Stomach smooth muscle (tissue), 2 donors: ENCODE measurements around the gene RBM15.
A peak's percentile ranks its signal among the peaks of the same experiment; 100 is the strongest.

Source experiments
- H3K27ac ChIP-seq: one replicate; pipeline ENCODE4 v1.7.0; 2013; ENCODE audit warnings: mild to moderate bottlenecking, low read length, inconsistent platforms
- H3K27me3 ChIP-seq, 2 donors: one replicate each; pipeline ENCODE4 v1.7.0; 2013; ENCODE audit warnings: low read length in 2 of 2; ENCODE audit not compliant: insufficient read depth in 2 of 2, control insufficient read depth in 1 of 2
- H3K36me3 ChIP-seq, 2 donors: one replicate each; pipeline ENCODE4 v1.7.0; 2013; ENCODE audit warnings: low read length in 2 of 2; ENCODE audit not compliant: control insufficient read depth in 2 of 2, insufficient read depth in 2 of 2
- H3K4me1 ChIP-seq: one replicate; pipeline ENCODE4 v1.7.0; 2013; ENCODE audit warnings: low read length; ENCODE audit not compliant: control insufficient read depth, insufficient read depth
- H3K4me3 ChIP-seq, 2 donors: one replicate each; pipeline ENCODE4 v1.7.0; 2013; ENCODE audit warnings: low read length in 2 of 2
- H3K9ac ChIP-seq, 2 donors: one replicate each; pipeline ENCODE4 v1.7.0; 2013; ENCODE audit warnings: low read length in 2 of 2, mild to moderate bottlenecking in 1 of 2
- H3K9me3 ChIP-seq, 2 donors: one replicate each; pipeline ENCODE4 v1.7.0; 2013; ENCODE audit warnings: low read length in 2 of 2; ENCODE audit not compliant: control insufficient read depth in 2 of 2
- donor health status: healthy.
- donor health status: Pancreatic carcinoma.

The RBM15 gene

DNA sequence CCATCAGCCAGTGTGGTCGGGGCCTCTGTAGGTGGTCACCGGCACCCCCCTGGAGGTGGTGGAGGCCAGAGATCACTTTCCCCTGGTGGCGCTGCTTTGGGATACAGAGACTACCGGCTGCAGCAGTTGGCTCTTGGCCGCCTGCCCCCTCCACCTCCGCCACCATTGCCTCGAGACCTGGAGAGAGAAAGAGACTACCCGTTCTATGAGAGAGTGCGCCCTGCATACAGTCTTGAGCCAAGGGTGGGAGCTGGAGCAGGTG, 961 bp downstream of the RBM15 start:
- Histone ChIP-seq H3K9ac (peak overlapping the region; percentile 86 to 87), H3K4me3 (peak overlapping the region; percentile 93 to 98), H3K27me3 (no peaks in the 10 kb centered on the region), H3K27ac (peak overlapping the region; percentile 96), H3K9me3 (no peaks in the 10 kb centered on the region), H3K36me3 (peaks cover 12 to 27% of the 10 kb centered on the region in 2 donors), H3K4me1 (peaks cover 36% of the 10 kb centered on the region)

- Histone ChIP-seq H3K36me3 (peaks cover 12 to 27% of the 10 kb centered on the region in 2 donors), H3K27me3 (no peaks in the 10 kb centered on the region), H3K27ac (no peak overlapping the region), H3K4me1 (peaks cover 36% of the 10 kb centered on the region), H3K9ac (peak overlapping the region in 1 of 2 donors; percentile 14), H3K9me3 (no peaks in the 10 kb centered on the region), H3K4me3 (peak overlapping the region; percentile 47 to 93)
Measured at GRCh38 chr1:110341146-110341871, 2.1 kb downstream of the RBM15 start.

DNA sequence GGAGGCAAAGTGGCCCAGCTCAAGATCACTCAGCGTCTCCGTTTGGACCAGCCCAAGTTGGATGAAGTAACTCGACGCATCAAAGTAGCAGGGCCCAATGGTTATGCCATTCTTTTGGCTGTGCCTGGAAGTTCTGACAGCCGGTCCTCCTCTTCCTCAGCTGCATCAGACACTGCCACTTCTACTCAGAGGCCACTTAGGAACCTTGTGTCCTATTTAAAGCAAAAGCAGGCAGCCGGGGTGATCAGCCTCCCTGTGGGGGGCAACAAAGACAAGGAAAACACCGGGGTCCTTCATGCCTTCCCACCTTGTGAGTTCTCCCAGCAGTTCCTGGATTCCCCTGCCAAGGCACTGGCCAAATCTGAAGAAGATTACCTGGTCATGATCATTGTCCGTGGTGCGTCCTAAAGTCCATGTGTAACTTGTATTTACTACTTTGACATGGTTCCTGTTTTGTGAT, 2.7 kb downstream of the RBM15 start:
- Histone ChIP-seq H3K36me3 (peaks cover 12 to 27% of the 10 kb centered on the region in 2 donors), H3K4me1 (peaks cover 36% of the 10 kb centered on the region), H3K27ac (no peak overlapping the region), H3K4me3 (peak overlapping the region; percentile 47), H3K9me3 (no peaks in the 10 kb centered on the region), H3K9ac (no peak overlapping the region), H3K27me3 (no peaks in the 10 kb centered on the region)

DNA sequence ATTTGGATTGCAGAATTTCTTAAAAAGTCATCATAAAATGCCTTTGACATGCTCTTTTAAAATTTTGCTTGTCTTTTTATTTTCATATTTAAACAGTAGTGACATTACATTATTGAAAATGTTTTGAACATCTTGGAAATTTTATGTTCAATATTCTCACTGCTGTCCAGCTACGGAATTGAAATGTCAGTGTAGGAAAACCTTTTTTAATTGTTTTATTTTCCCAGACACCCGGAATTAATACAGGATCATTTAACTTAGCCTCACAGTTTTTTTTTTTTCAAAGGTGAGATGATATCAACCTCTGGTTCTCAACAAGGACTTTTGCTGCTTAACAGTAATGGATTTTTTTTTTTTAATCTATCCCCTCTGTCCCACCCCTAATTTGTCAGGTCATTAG, 4.1 kb downstream of the RBM15 start:
- Histone ChIP-seq H3K9me3 (no peaks in the 10 kb centered on the region), H3K36me3 (peaks cover 19 to 31% of the 10 kb centered on the region in 2 donors), H3K27ac (no peak overlapping the region), H3K4me3 (peak overlapping the region in 1 of 2 donors; percentile 6), H3K9ac (peak overlapping the region in 1 of 2 donors; percentile 39), H3K27me3 (no peaks in the 10 kb centered on the region), H3K4me1 (peaks cover 34% of the 10 kb centered on the region)

- Histone ChIP-seq H3K27ac (no peak overlapping the region), H3K9ac (no peak overlapping the region)
Measured at GRCh38 chr1:110344152-110344551, 5.0 kb downstream of the RBM15 start.

DNA sequence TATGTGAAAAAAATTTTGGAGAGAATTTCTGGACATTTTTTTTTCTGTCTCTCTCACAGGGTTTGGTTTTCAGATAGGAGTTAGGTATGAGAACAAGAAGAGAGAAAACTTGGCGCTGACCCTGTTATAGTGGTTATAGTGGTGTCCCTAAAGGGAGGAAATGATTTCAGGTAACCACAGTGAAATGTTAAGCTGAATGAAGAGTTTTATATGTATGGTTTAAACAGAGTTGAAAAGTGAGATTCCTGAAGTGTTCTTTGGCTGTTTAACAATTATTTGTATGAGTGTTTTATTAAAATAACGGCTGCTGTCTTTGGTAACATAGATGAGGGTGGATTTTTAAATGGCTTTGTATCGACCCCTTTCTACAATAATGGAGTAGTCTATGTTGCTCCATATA, 6.3 kb downstream of the RBM15 start:
- no peak overlapping the region for H3K9ac ChIP-seq
- H3K4me3 ChIP-seq = no peak overlapping the region
- peaks cover 19 to 31% of the 10 kb centered on the region in 2 donors for H3K36me3 ChIP-seq
- peaks cover 33% of the 10 kb centered on the region for H3K4me1 ChIP-seq
- H3K27me3 ChIP-seq = no peaks in the 10 kb centered on the region
- no peaks in the 10 kb centered on the region for H3K9me3 ChIP-seq
- H3K27ac ChIP-seq = no peak overlapping the region

More at GRCh38 chr1:110344152-110344551, 5.0 kb downstream of the RBM15 start:
- peaks cover 19 to 31% of the 10 kb centered on the region in 2 donors for H3K36me3 ChIP-seq
- no peaks in the 10 kb centered on the region for H3K27me3 ChIP-seq
- no peak overlapping the region for H3K4me3 ChIP-seq
- H3K9me3 ChIP-seq = no peaks in the 10 kb centered on the region
- peaks cover 34% of the 10 kb centered on the region for H3K4me1 ChIP-seq

DNA sequence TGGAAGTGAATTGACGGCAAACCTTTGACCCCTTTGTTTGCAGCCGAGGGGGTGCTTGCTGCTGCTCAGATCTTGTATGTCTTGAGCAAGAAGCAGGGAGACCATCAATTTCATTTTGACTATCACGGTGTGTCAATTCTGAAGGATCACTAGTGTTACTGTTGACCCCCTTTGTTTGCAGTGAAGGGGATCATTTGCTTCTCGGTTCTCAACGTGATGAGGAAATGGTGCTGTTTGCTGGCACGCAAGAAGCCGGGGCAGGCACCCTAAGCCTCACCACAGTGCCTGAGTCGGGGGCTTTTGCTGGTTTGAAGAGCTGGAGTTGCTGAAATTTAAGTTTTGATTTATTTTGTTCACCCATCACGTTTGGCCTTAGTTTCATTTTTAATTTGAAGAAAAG, 7.5 kb downstream of the RBM15 start:
- no peaks in the 10 kb centered on the region for H3K27me3 ChIP-seq
- H3K9ac ChIP-seq = no peak overlapping the region
- H3K4me1 ChIP-seq = peaks cover 22% of the 10 kb centered on the region
- H3K4me3 ChIP-seq = no peak overlapping the region
- no peaks in the 10 kb centered on the region for H3K9me3 ChIP-seq
- H3K36me3 ChIP-seq = peaks cover 11 to 21% of the 10 kb centered on the region in 2 donors
- H3K27ac ChIP-seq = no peak overlapping the region

GRCh38 chr1:110347182-110347893, 8.2 kb downstream of the RBM15 start:
- H3K27me3 ChIP-seq = no peaks in the 10 kb centered on the region
- no peaks in the 10 kb centered on the region for H3K9me3 ChIP-seq
- peaks cover 16% of the 10 kb centered on the region for H3K4me1 ChIP-seq
- no peak overlapping the region for H3K27ac ChIP-seq
- peaks cover 7 to 16% of the 10 kb centered on the region in 2 donors for H3K36me3 ChIP-seq
- H3K4me3 ChIP-seq = no peak overlapping the region
- no peak overlapping the region for H3K9ac ChIP-seq

- peaks cover 16% of the 10 kb centered on the region for H3K4me1 ChIP-seq
- H3K4me3 ChIP-seq = no peak overlapping the region
- no peaks in the 10 kb centered on the region for H3K9me3 ChIP-seq
- H3K9ac ChIP-seq = no peak overlapping the region
- peaks cover 7 to 14% of the 10 kb centered on the region in 2 donors for H3K36me3 ChIP-seq
- H3K27ac ChIP-seq = no peak overlapping the region
- H3K27me3 ChIP-seq = no peaks in the 10 kb centered on the region
Measured at GRCh38 chr1:110348050-110348449, 8.9 kb downstream of the RBM15 start.

GRCh38 chr1:110348771-110349170, 9.6 kb downstream of the RBM15 start:
- H3K27ac ChIP-seq = no peak overlapping the region
- H3K4me3 ChIP-seq = no peak overlapping the region
- peaks cover 15% of the 10 kb centered on the region for H3K4me1 ChIP-seq
- H3K9ac ChIP-seq = no peak overlapping the region
- no peaks in the 10 kb centered on the region for H3K9me3 ChIP-seq
- H3K36me3 ChIP-seq = peaks cover 7 to 10% of the 10 kb centered on the region in 2 donors
- no peaks in the 10 kb centered on the region for H3K27me3 ChIP-seq

GRCh38 chr1:110350360-110350759, 11.2 kb downstream of the RBM15 start:
- no peak overlapping the region for H3K27ac ChIP-seq
- peaks cover 4 to 7% of the 10 kb centered on the region in 2 donors for H3K36me3 ChIP-seq
- no peaks in the 10 kb centered on the region for H3K9me3 ChIP-seq
- no peak overlapping the region for H3K4me3 ChIP-seq
- H3K4me1 ChIP-seq = peaks cover 11% of the 10 kb centered on the region
- H3K27me3 ChIP-seq = no peaks in the 10 kb centered on the region
- no peak overlapping the region for H3K9ac ChIP-seq
